HG03108 (cell line): ENCODE measurements around the gene BAAT.
"Not testable (repeated sequence)": the region's sequence is repeated elsewhere in the genome, so short reads cannot be mapped to it uniquely, and the experiment has no call there.

Source experiments
- ATAC-seq: cut with Tn5 transposase; IDR thresholded peaks from one replicate; pipeline ENCODE4 v1.9.1; 2021; ENCODE audit warnings: moderate library complexity; ENCODE audit not compliant: unreplicated experiment

The BAAT gene

GRCh38 chr9:101365181-101365580 lies 19.6 kb downstream of the BAAT start:
- ATAC-seq, result no peak

DNA sequence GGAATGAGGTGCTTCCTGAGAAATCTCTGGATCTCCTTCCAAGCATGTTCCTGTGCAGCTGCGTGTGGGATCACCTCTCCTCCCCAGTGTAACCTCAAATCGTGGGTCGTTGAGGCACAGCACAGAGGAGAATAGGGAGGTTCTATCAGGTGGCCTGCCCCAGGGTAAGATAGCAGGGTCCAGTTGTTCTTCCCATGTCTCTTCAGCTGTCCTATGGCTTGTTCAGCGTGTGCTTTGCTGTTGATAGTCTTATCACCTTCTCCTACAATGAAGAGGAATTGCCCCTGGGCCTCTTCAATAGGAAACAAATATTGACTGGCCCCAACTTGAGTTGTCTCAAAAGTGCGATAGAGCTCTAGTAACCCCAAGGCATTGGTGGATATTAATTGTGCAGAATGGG lies 22.4 kb downstream of the BAAT start:
- no peak for ATAC-seq

GRCh38 chr9:101360647-101361046 lies 24.2 kb downstream of the BAAT start:
- ATAC-seq, result no peak

GRCh38 chr9:101359679-101360078 lies 25.1 kb downstream of the BAAT start:
- ATAC-seq, result no peak

- ATAC-seq, result no peak
Measured at GRCh38 chr9:101356619-101357018, 28.2 kb downstream of the BAAT start.

DNA sequence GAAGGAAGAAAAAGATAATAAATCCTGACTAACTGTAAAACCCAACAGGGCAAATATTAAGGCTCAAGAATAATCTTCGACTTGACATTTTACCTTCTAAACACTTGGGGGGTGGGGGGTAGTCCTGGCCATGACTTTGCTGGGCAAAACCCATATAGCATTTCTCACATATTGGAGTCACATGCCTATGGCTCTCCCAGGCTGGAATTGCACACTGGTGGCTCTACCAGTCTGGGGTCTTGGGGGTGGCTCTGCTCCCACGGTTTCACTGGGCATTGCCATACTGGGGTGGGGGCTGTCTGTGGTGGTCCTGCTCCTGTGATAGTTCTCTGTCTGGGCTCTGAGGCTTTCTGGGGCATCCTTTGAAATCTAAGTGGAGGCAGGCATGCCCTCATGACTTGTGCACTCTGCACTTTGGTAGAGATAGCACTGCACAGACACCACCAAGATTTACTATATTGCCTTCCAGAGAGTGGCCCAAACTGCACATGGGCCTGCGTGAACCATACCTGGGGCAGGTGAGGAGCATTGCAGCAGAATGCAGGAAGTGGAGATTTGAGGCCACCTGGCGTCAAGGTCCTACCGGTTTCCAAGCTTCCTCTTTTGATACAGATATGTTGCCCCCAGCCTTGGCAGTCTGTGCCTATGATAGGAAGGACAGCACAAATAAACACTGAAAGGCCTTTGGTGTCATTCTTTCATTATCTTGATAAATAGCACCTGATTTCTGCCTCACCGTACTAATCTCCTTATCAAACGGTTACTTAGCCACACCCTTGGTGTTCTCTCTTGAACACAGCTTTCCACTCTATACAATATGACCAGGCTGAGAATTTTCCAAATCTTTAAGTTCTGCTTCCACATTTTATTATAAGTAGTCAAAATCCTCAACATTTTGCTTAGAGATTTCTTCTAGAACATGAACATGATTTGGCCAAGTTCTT lies 29.8 kb downstream of the BAAT start:
- no peak for ATAC-seq

DNA sequence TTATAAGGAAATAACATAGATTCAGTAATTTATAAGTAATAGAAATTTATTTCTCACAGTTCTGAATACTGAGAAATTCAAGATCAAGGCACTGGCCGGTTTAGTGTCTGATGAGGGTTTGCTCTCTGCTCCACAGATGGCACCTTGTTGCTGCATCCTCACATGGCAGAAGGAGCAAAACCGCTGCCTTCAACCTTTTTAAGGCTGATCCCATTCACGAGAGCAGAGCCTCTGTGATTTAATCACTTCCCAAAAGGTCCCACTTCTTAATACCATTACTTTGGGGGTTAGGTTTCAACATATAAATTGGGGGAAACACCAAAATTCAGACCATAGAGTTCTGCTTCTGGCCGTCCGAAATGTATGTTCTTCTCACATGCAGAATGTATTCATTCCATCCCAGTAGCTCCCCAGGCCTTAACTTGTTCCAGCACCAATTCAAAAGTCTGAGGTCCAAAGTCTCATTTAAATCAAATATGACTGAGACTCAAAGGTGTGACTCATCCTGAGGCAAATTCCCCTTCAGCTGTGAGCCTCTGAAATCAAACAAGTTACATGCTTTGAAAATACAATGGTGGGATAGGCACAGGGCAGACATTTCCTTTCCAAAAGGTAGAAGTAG lies 30.6 kb downstream of the BAAT start:
- ATAC-seq, result no peak

GRCh38 chr9:101353683-101354082 lies 31.1 kb downstream of the BAAT start:
- ATAC-seq, result no peak

GRCh38 chr9:101352892-101353463 lies 31.8 kb downstream of the BAAT start:
- ATAC-seq, result no peak

GRCh38 chr9:101350285-101350684 lies 34.5 kb downstream of the BAAT start:
- no peak for ATAC-seq

GRCh38 chr9:101342595-101342994 lies 42.2 kb downstream of the BAAT start:
- no peak for ATAC-seq

DNA sequence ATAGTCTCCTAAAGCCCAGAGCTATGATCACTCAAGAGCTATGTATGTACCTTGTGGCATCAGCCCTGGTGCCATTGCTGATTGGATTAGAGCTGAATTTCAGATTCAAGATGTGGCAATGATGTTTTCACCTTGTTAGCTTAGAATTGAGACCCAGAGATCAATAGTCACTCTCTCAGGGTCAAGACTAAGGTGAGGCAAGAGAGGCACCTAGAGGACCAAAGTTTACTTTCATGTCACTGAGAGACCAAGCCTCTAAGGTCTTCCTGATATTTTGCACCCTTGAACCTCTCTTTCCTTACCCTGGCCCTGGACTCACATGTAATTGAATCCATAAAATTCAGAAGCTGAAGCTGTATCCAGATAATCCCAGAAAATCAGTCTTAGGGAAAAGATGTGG lies 42.8 kb downstream of the BAAT start:
- ATAC-seq, result no peak

- ATAC-seq, result no peak
Measured at GRCh38 chr9:101337237-101337636, 47.6 kb downstream of the BAAT start.

DNA sequence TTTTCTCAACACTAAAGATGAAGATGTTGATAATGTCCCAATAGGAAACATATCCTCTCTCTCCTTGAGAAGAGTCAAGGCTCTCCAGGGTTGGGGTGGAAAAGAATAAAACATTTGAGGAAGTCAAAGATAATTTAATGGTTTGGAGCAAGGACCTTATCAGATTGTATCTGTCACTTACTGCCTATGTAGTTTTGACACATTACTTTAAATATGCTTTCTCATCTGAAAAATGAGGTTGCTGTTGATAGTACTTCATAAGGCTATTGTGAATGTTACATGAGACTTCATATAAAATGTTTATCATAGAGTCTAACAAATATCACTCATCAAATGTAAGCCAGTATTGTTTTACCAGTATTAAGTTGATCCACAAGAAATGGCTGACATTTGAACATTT lies 48.7 kb downstream of the BAAT start:
- no peak for ATAC-seq

DNA sequence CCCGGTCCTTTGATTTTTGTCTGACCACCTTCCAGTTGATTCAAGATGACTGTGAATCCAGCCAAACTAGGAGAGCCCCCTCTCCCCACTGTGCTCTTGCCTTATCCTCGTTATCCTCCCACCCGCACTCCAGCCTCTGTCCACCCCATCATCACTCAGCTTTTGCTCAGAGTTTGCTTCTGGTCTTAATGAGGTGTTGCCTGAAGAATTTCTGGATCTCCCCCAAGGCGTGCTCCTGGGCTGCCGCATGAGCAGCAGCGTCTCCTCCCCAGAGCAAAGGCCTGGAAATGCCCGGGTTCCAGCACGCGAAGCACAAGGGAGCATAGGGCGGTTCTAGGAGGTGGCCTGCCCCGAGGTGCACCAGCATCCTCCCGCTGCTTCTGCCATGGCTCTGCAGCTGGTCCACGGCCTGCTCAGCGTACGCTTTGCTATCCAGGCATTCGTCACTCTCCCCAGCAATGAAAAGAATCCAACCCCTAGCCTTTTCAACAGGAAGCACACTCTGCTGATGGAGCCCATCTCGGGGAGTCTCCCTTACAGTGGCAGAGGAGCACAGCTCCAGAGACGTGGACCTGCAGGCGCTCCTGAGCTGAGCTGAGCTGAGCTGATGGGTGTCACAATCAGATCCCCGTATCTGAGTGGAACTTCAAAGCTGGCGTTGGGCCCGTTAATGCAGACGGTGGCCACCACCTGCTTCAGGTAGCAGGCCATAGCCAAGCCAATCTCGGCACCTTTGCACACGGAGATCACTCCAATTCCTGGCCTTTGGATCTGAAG lies 50.7 kb downstream of the BAAT start:
- no peak for ATAC-seq

GRCh38 chr9:101333490-101333889 lies 51.3 kb downstream of the BAAT start:
- no peak for ATAC-seq

DNA sequence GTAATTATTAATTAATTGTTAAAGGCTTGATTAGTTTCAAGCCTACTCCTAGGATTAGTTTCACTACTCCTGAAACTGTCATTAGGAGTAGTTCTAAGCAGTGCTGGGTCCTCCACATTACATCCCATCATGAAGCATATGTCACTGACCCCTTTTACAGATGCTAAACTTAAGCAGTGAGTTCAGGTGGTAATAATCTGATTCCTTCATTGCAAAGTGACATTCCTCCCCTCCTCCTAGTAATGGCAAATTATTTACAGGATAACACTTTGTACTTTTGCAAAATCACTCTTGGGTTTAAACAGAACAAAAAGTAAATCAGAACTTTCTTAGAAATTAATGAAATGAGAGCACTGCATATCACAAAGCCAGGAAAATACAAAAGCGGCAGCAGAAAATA lies 52.4 kb downstream of the BAAT start:
- no peak for ATAC-seq

DNA sequence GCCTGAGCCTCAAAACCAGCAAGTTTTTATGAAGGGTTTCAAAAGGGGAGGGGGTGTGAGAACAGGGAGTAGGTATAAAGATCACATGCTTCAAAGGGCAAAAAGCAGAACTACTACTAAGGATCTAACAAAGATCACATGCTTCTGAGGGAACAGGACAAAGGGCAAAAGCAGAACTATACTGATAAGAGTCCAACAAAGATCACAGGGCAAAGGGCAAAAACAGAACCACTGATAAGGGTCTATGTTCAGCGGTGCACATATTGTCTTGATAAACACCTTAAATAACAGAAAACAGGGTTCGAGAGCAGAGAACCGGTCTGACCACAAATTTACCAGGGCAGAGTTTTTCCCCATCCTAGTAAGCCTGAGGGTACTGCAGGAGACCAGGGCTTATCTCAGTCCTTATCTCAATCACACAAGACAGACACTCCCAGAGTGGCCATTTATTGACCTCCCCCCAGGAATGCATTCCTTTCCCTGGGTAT lies 57.3 kb downstream of the BAAT start:
- ATAC-seq, result not testable (repeated sequence)

GRCh38 chr9:101326501-101326900 lies 58.3 kb downstream of the BAAT start:
- no peak for ATAC-seq

DNA sequence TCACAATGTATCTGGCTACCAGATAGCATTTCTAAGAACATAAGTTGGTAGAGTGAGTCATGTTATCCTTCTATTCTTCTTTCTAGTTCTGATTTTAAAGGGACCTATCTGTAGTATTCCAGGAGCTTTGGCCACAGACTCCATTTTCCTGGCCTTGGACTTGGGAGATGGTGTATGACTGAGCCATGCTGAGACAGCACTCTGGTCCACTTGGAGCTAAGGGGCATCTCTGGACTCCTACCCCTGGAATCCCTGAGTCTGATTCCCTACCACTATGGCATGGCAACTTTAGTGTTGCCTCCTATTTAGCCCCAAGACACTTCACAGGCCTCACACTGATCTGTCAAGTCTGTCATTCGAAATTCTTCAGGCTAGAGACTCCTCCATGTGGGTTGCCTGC lies 58.8 kb downstream of the BAAT start:
- no peak for ATAC-seq

DNA sequence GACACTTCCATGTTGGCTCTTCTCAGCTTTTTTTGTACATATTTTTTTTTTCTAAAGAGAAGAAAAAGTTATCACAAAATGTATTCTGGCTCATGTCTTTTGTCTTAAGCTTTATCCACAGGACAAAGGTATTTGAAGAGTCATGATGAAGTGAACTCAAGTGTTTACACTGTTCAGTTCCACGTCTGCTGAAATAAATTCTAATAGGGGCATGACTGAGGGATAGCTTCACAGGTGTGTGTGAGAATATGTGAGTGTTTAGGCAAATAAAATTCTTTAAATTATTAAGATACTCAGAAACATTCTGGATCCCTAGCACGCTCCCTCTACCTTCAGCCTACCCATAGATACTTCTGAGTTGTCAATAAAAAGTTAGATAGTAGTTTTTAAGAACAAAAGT lies 59.8 kb downstream of the BAAT start:
- no peak for ATAC-seq
